Measurements from ENCODE around the gene OR2M5.

GRCh38 chr1:248158758-248159157 lies 13.8 kb downstream of the OR2M5 start:
- no peak for TF ChIP-seq EZH2phosphoT487 (IDR thresholded peaks at IDR 0.05; ENCODE audit: insufficient read depth, low read depth)
- TF ChIP-seq EZH2 (IDR thresholded peaks at IDR 0.05; ENCODE audit: insufficient read depth, poor library complexity, severe bottlenecking) = no peak
